OCI-LY1 (cell line): ENCODE results near the gene LDLRAD4.

Experiments used
- H2AFZ ChIP-seq: fragments of 200-600 bp; sonication (generic), shearing (Covaris generic); 2 replicates; pipeline ENCODE4 v1.6.0; 2014; ENCODE audit warnings: antibody characterized with exemption, mild to moderate bottlenecking, low read length
- H3F3A ChIP-seq: fragments of 200-600 bp; sonication (generic), shearing (Covaris generic); 2 replicates; pipeline ENCODE4 v1.6.0; 2014; ENCODE audit warnings: mild to moderate bottlenecking, antibody characterized with exemption, low read length, moderate library complexity; ENCODE audit not compliant: insufficient read depth
- H3K27ac ChIP-seq: fragments of 200-600 bp; sonication (generic); 2 replicates; pipeline ENCODE4 v1.5.1; 2014; ENCODE audit warnings: low read length, mixed run types, mild to moderate bottlenecking, low read depth; ENCODE audit not compliant: poor library complexity, severe bottlenecking
- H3K27me3 ChIP-seq: fragments of 200-600 bp; sonication (generic); 2 replicates; pipeline ENCODE4 v1.6.0; 2014; ENCODE audit warnings: antibody characterized with exemption, mild to moderate bottlenecking, low read length, moderate library complexity; ENCODE audit not compliant: insufficient read depth
- H3K36me3 ChIP-seq: fragments of 200-600 bp; sonication (generic); 2 replicates; pipeline ENCODE4 v1.6.1; 2014; ENCODE audit warnings: mild to moderate bottlenecking, antibody characterized with exemption, low read length, moderate library complexity, mixed read lengths; ENCODE audit not compliant: insufficient read depth
- H3K4me1 ChIP-seq: fragments of 200-600 bp; sonication (generic); 2 replicates; pipeline ENCODE4 v1.5.1; 2014; ENCODE audit warnings: mild to moderate bottlenecking, low read length, moderate library complexity; ENCODE audit not compliant: insufficient read depth, severe bottlenecking
- H3K4me2 ChIP-seq: fragments of 200-600 bp; sonication (generic), shearing (Covaris generic); 2 replicates; pipeline ENCODE4 v1.6.1; 2014; ENCODE audit warnings: low read length
- H3K4me3 ChIP-seq: fragments of 200-600 bp; sonication (generic); 2 replicates; pipeline ENCODE4 v1.5.1; 2014; ENCODE audit warnings: low read length, low read depth, mild to moderate bottlenecking, mixed read lengths; ENCODE audit not compliant: poor library complexity, severe bottlenecking
- H3K79me2 ChIP-seq: fragments of 200-600 bp; shearing (Covaris generic); 2 replicates; pipeline ENCODE4 v1.6.1; 2016; ENCODE audit warnings: mixed run types, low read length, mixed read lengths; ENCODE audit not compliant: insufficient read depth
- H3K9ac ChIP-seq: fragments of 200-600 bp; sonication (generic), shearing (Covaris generic); 2 replicates; pipeline ENCODE4 v1.6.1; 2014; ENCODE audit warnings: mild to moderate bottlenecking, low read length, mixed read lengths
- H3K9me2 ChIP-seq: fragments of 200-600 bp; sonication (generic), shearing (Covaris generic); 2 replicates; pipeline ENCODE4 v1.6.1; 2014; ENCODE audit warnings: low read depth, mild to moderate bottlenecking, low read length, mixed read lengths
- H3K9me3 ChIP-seq: fragments of 200-600 bp; shearing (Covaris generic); 2 replicates; pipeline ENCODE4 v1.6.1; 2014; ENCODE audit warnings: low read length, mixed read lengths
- H4K20me1 ChIP-seq: fragments of 200-600 bp; sonication (generic), shearing (Covaris generic); 2 replicates; pipeline ENCODE4 v1.6.0; 2016; ENCODE audit warnings: mild to moderate bottlenecking, low read length; ENCODE audit not compliant: insufficient read depth
- CTCF ChIP-seq: fragments of 200-600 bp; sonication (generic), shearing (Covaris generic); IDR thresholded peaks from 2 replicates; pipeline ENCODE4 v1.5.1; 2017; ENCODE audit warnings: mild to moderate bottlenecking, antibody characterized with exemption, low read length, moderate library complexity, mixed read lengths
- EZH2 ChIP-seq: fragments of 200-600 bp; sonication (generic), shearing (Covaris generic); IDR thresholded peaks from 2 replicates; pipeline ENCODE4 v1.8.0; 2017; ENCODE audit warnings: borderline replicate concordance, mixed run types, mild to moderate bottlenecking, antibody characterized with exemption, low read length, moderate library complexity, mixed read lengths

Gene LDLRAD4

DNA sequence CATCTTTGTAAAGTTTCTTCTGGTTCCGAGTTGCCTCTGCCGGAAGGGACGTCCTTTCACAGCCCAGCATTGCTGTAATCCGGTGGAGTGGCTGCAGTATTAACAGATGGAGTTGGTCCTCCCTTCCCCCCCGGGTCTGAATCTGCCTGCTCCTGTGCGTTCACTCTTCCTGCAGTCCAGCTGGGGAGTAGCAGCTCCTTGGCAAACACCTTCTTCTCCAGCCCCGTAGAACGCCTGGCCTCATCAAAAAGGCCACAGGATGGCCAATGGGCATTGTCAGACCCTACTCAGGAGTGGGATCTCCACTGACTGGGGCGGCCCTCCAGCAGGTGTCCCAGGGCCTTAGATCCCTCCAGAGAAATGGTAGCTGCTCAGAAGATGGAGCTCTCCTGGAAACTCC is 273.8 kb downstream of the LDLRAD4 start:
- Histone ChIP-seq H3K9ac (no peak overlapping the region), H3K9me3 (no peaks in the 10 kb centered on the region), H3K4me2 (no peak overlapping the region), H3K36me3 (no peaks in the 10 kb centered on the region), H3K27ac (no peak overlapping the region), H3F3A (no peaks in the 10 kb centered on the region), H3K4me1 (peaks cover 13% of the 10 kb centered on the region), H3K27me3 (no peaks in the 10 kb centered on the region), H4K20me1 (no peaks in the 10 kb centered on the region), H3K9me2 (no peaks in the 10 kb centered on the region), H3K4me3 (no peak overlapping the region), H3K79me2 (no peaks in the 10 kb centered on the region), H2AFZ (no peak overlapping the region)
- TF ChIP-seq EZH2 (no peak), CTCF (no peak)

- Histone ChIP-seq H3K27me3 (no peaks in the 10 kb centered on the region), H3K79me2 (no peaks in the 10 kb centered on the region), H3K36me3 (no peaks in the 10 kb centered on the region)
Observed at GRCh38 chr18:13493079-13493478, 274.5 kb downstream of the LDLRAD4 start.

GRCh38 chr18:13493725-13494124 is 275.2 kb downstream of the LDLRAD4 start:
- no peaks in the 10 kb centered on the region for H3K9me2 ChIP-seq
- TF ChIP-seq CTCF (no peak), EZH2 (no peak)
- H3K4me2 ChIP-seq, result no peak overlapping the region; the same call in 1 of the 2 replicates
- H3K27ac ChIP-seq, result no peak overlapping the region
- H3K27me3 ChIP-seq, result no peaks in the 10 kb centered on the region
- no peak overlapping the region for H2AFZ ChIP-seq
- H3F3A ChIP-seq, result no peaks in the 10 kb centered on the region
- H3K4me3 ChIP-seq, result no peak overlapping the region
- H3K9me3 ChIP-seq, result no peaks in the 10 kb centered on the region
- no peaks in the 10 kb centered on the region for H3K79me2 ChIP-seq
- H3K4me1 ChIP-seq, result peaks cover 13% of the 10 kb centered on the region
- no peak overlapping the region for H3K9ac ChIP-seq
- no peaks in the 10 kb centered on the region for H4K20me1 ChIP-seq
- H3K36me3 ChIP-seq, result 0 out of 2 replicates have a peak, but pooled peaks cover 5% of the 10 kb centered on the region

More at GRCh38 chr18:13493079-13493478, 274.5 kb downstream of the LDLRAD4 start:
- Histone ChIP-seq H3K9ac (no peak overlapping the region), H3K9me3 (no peaks in the 10 kb centered on the region), H3K4me1 (peaks cover 13% of the 10 kb centered on the region), H3K4me2 (no peak overlapping the region; the same call in 1 of the 2 replicates), H3K4me3 (no peak overlapping the region), H3F3A (no peaks in the 10 kb centered on the region), H2AFZ (no peak overlapping the region), H3K27ac (no peak overlapping the region), H4K20me1 (no peaks in the 10 kb centered on the region), H3K9me2 (no peaks in the 10 kb centered on the region)
- TF ChIP-seq CTCF (no peak), EZH2 (no peak)
